ENCODE results near the gene PRKCQ. TPM values are rescaled to one million over a fixed set of nuclear protein-coding genes. Genes with fewer than 3 reads are reported as not detected.
"Not testable (repeated sequence)": the region's sequence is repeated elsewhere in the genome, so short reads cannot be mapped to it uniquely, and the experiment has no call there.

Gene PRKCQ
- total and polyA plus RNA-seq, 3 experiments from 2014 or later: 44.1 to 55.3 (median 46.7) TPM

DNA sequence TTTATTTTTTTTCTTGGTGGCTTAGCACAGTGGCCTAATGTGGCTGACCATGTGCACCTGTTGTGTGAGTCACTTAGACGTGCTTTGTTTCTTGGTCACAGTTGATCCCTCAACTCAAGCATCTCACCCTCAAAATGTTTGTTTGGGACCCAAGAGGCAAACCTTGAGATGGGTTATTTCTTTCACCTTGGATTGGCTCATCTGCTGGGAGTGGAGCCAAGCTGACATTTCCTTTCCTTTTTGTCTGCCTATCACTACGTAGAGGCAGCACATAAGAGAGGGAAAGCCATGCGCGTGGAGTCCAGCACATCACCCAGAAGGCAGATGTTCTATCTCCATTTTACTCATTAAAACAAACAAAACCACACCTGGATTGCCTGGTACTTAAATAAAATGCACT lies 6.4 kb upstream of the PRKCQ start:
- H3K9me3 ChIP-seq (ENCODE audit: low read length): no peaks in the 10 kb centered on the region
- Mint-ChIP-seq H3K9me3 (no peaks in the 10 kb centered on the region), H3K27me3 (no peaks in the 10 kb centered on the region), H3K36me3 (peaks cover 34 to 75% (median 41%) of the 10 kb centered on the region in 3 donors), H3K4me3 (peak overlapping the region; percentile 73 to 98 (median 88)), H3K27ac (peak overlapping the region; percentile 73 to 97 (median 88)), H3K4me1 (peaks cover 86 to 100% (median 99%) of the 10 kb centered on the region in 3 donors)
- ChIA-PET CTCF (interaction anchor here (1.3 kb wide), 1 partner anchor 56 kb away, joined by 5 read pairs; no protein-coding TSS in a partner anchor), POLR2A (no interaction called here)
- peak overlapping the region; percentile 84 for H3K4me3 ChIP-seq (ENCODE audit: low read length)
- no peaks in the 10 kb centered on the region for H3K27me3 ChIP-seq (ENCODE audit: insufficient read depth, low read length, poor library complexity, severe bottlenecking)
- no peak for DNase-seq
- peaks cover 80% of the 10 kb centered on the region for H3K4me1 ChIP-seq (ENCODE audit: insufficient read depth, low read length)
- H3K36me3 ChIP-seq (ENCODE audit: insufficient read depth, low read length): peaks cover 11% of the 10 kb centered on the region
- no peak overlapping the region for H3K27ac ChIP-seq (ENCODE audit: low read depth, low read length)

DNA sequence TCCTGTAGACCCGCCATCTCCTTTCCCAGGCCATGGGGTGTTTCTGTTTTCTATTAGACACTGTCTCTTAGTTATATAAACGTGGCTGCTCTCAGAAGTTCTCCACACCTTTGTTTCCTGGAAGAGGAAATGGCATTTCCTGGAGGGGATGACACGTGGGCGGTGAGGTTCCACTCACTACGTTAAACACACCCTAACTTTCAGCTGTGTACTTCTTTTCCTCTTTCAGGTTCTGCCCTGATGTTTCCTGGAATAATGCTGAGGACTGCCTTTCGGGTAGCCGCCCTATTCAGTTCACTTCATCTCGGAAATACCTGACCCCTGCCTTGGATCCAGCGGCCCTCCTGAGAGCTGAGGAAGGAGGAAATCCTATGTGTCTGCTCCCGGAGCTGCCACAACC lies 3.4 kb upstream of the PRKCQ start:
- ChIA-PET CTCF (interaction anchor here (0.9 to 3.7 kb wide), 5 partner anchors 17 to 138 kb away, joined by 3 to 26 read pairs (median 4); no protein-coding TSS in a partner anchor), POLR2A (interaction anchor here (0.5 to 1.0 kb wide), 2 partner anchors 18 to 77 kb away, joined by 3 to 4 read pairs; no protein-coding TSS in a partner anchor)
- H3K4me1 Mint-ChIP-seq: peaks cover 59 to 74% (median 73%) of the 10 kb centered on the region in 3 donors
- H3K9me3 Mint-ChIP-seq: no peaks in the 10 kb centered on the region
- H3K27me3 Mint-ChIP-seq: no peaks in the 10 kb centered on the region
- DNase-seq: peak in 4 of 5 donors; percentile 22 to 75 (median 60)
- H3K27ac Mint-ChIP-seq: peak overlapping the region; percentile 86 to 99 (median 96)
- no peaks in the 10 kb centered on the region for H3K9me3 ChIP-seq (ENCODE audit: low read length)
- H3K27ac ChIP-seq (ENCODE audit: low read depth, low read length): peak overlapping the region; percentile 38
- peak overlapping the region; percentile 84 for H3K4me3 ChIP-seq (ENCODE audit: low read length)
- H3K27me3 ChIP-seq (ENCODE audit: insufficient read depth, low read length, poor library complexity, severe bottlenecking): no peaks in the 10 kb centered on the region
- peak overlapping the region; percentile 88 to 98 (median 94) for H3K4me3 Mint-ChIP-seq
- no peaks in the 10 kb centered on the region for H3K36me3 ChIP-seq (ENCODE audit: insufficient read depth, low read length)
- H3K36me3 Mint-ChIP-seq: peaks cover 18 to 75% (median 26%) of the 10 kb centered on the region in 3 donors
- H3K4me1 ChIP-seq (ENCODE audit: insufficient read depth, low read length): peaks cover 49% of the 10 kb centered on the region

DNA sequence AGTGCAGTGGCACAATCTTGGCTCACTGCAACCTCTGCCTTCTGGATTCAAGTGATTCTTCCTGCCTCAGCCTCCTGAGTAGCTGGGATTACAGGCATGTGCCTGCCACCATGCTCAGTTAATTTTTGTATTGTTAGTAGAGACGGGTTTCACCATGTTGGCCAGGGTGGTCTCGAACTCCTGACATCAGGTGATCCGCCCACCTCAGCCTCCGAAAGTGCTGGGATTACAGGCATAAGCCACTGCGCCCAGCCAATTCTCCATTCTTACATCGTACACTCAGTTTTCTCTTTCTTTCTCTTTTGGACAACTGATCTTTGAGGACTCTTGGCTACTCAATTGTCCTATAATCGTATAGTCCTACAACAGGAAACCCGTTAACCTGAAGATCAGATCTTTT lies 2.8 kb upstream of the PRKCQ start:
- not testable (repeated sequence) for H3K9me3 ChIP-seq (ENCODE audit: low read length); H3K36me3 ChIP-seq (ENCODE audit: insufficient read depth, low read length); DNase-seq; H3K9me3 Mint-ChIP-seq; H3K27me3 Mint-ChIP-seq; H3K27me3 ChIP-seq (ENCODE audit: insufficient read depth, low read length, poor library complexity, severe bottlenecking)
- Mint-ChIP-seq H3K4me3 (peak overlapping the region; percentile 88 to 98 (median 94)), H3K4me1 (peaks cover 58 to 73% (median 72%) of the 10 kb centered on the region in 3 donors), H3K27ac (peak overlapping the region; percentile 91 to 99 (median 96)), H3K36me3 (peaks cover 18 to 75% (median 26%) of the 10 kb centered on the region in 3 donors)
- Histone ChIP-seq H3K4me3 (ENCODE audit: low read length) (peak overlapping the region; percentile 84), H3K4me1 (ENCODE audit: insufficient read depth, low read length) (peaks cover 47% of the 10 kb centered on the region), H3K27ac (ENCODE audit: low read depth, low read length) (peak overlapping the region; percentile 26)
- ChIA-PET POLR2A (interaction anchor here (0.6 to 1.3 kb wide), 3 partner anchors 10 to 942 kb away, joined by 3 to 6 read pairs (median 3); no protein-coding TSS in a partner anchor), CTCF (interaction anchor here (0.9 to 3.7 kb wide), 8 partner anchors 10 to 137 kb away, joined by 3 to 39 read pairs (median 12); no protein-coding TSS in a partner anchor)

DNA sequence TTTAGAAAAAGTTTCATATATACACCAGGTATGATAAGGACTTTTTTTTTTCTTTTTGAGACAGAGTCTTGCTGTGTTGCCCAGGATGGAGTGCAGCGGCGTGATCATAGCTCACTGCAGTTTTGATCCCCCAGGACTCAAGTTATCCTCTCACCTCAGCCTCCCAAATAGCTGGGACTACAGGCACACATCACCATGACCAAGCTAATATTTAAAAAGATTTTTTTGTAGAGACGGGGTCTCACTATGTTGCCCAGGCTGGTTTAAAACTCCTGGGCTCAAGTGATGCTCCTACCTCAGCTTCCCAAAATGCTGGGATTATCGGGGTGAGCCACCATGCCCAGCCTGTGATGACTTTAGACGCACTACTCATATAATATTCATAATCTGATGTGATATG lies 2.2 kb upstream of the PRKCQ start:
- H3K27me3 Mint-ChIP-seq: no peaks in the 10 kb centered on the region
- H3K27ac ChIP-seq (ENCODE audit: low read depth, low read length): peak overlapping the region; percentile 83

DNA sequence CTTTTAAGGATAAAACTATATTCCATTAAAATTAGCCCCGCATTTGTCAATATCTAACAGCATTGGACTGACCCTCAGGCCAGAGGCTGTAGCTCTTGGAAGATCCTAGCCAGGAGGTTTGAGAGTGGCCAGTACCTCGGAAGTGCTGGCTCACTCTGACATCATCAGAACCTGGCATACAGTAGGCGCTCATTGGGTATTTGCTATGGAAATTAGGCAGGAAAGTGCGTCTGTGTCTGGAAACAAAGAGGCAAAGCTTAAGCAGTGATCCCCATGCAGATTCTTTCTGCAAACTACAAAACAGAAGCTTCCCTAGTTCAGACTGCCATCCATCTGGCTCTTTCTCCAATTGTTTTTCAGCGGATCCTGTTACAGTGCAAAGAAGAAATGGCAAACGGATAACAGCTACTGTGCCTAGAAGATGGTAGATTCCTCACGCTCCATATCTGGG lies 1.7 kb upstream of the PRKCQ start:
- Mint-ChIP-seq H3K27ac (peak overlapping the region; percentile 91 to 99 (median 96)), H3K4me1 (peaks cover 62 to 72% (median 71%) of the 10 kb centered on the region in 3 donors), H3K36me3 (peaks cover 18 to 71% (median 26%) of the 10 kb centered on the region in 3 donors), H3K9me3 (no peaks in the 10 kb centered on the region), H3K4me3 (peak overlapping the region; percentile 88 to 98 (median 94)), H3K27me3 (no peaks in the 10 kb centered on the region)
- Histone ChIP-seq H3K36me3 (ENCODE audit: insufficient read depth, low read length) (no peaks in the 10 kb centered on the region), H3K27me3 (ENCODE audit: insufficient read depth, low read length, poor library complexity, severe bottlenecking) (no peaks in the 10 kb centered on the region), H3K4me3 (ENCODE audit: low read length) (peak overlapping the region; percentile 81), H3K4me1 (ENCODE audit: insufficient read depth, low read length) (peaks cover 50% of the 10 kb centered on the region), H3K9me3 (ENCODE audit: low read length) (no peaks in the 10 kb centered on the region), H3K27ac (ENCODE audit: low read depth, low read length) (peak overlapping the region; percentile 83)
- ChIA-PET CTCF (interaction anchor here (0.7 to 3.7 kb wide), 19 partner anchors 10 to 498 kb away, joined by 3 to 39 read pairs (median 3); no protein-coding TSS in a partner anchor), POLR2A (interaction anchor here (0.7 to 1.3 kb wide), 4 partner anchors 9 to 172 kb away, joined by 3 to 6 read pairs (median 4); no protein-coding TSS in a partner anchor)
- DNase-seq: no peak

More for the DNA sequence above, 2.2 kb upstream of the PRKCQ start:
- Histone ChIP-seq H3K4me1 (ENCODE audit: insufficient read depth, low read length) (peaks cover 49% of the 10 kb centered on the region), H3K4me3 (ENCODE audit: low read length) (peak overlapping the region; percentile 81), H3K9me3 (ENCODE audit: low read length) (no peaks in the 10 kb centered on the region), H3K27me3 (ENCODE audit: insufficient read depth, low read length, poor library complexity, severe bottlenecking) (no peaks in the 10 kb centered on the region), H3K36me3 (ENCODE audit: insufficient read depth, low read length) (no peaks in the 10 kb centered on the region)
- ChIA-PET CTCF (interaction anchor here (0.8 to 3.7 kb wide), 13 partner anchors 10 to 498 kb away, joined by 3 to 39 read pairs (median 6); no protein-coding TSS in a partner anchor), POLR2A (interaction anchor here (0.6 to 1.3 kb wide), 6 partner anchors 9 to 943 kb away, joined by 3 to 6 read pairs (median 3); no protein-coding TSS in a partner anchor)
- Mint-ChIP-seq H3K36me3 (peaks cover 18 to 74% (median 26%) of the 10 kb centered on the region in 3 donors), H3K4me1 (peaks cover 63 to 73% (median 73%) of the 10 kb centered on the region in 3 donors), H3K4me3 (peak overlapping the region; percentile 88 to 98 (median 94)), H3K9me3 (no peaks in the 10 kb centered on the region), H3K27ac (peak overlapping the region; percentile 91 to 99 (median 96))
- no peak for DNase-seq

DNA sequence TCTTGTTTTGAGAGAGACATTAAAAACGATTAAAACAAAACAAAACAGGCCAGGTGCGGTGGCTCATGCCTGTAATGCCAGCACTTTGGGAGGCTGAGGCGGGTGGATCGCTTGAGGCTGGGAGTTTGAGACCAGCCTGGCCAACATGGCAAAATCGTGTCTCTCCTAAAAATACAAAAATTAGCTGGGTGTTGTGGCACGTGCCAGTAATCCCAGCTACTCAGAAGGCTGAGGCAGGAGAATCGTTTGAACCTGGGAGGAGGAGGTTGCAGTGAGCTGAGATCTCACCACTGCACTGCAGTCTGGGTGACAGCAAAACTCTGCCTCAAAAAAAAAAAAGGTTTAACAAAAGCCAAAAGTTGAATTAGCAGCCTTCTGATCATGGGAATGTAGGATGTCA lies 1.1 kb upstream of the PRKCQ start:
- peaks cover 14 to 67% (median 26%) of the 10 kb centered on the region in 3 donors for H3K36me3 Mint-ChIP-seq
- H3K36me3 ChIP-seq (ENCODE audit: insufficient read depth, low read length); H3K9me3 ChIP-seq (ENCODE audit: low read length); H3K27me3 Mint-ChIP-seq; H3K9me3 Mint-ChIP-seq; DNase-seq; H3K27me3 ChIP-seq (ENCODE audit: insufficient read depth, low read length, poor library complexity, severe bottlenecking): not testable (repeated sequence)
- ChIA-PET POLR2A (interaction anchor here (0.7 to 1.4 kb wide), 5 partner anchors 10 to 835 kb away, joined by 3 to 6 read pairs (median 4); no protein-coding TSS in a partner anchor), CTCF (interaction anchor here (0.7 to 3.7 kb wide), 29 partner anchors 8 to 136 kb away, joined by 3 to 39 read pairs (median 4); no protein-coding TSS in a partner anchor)
- H3K27ac Mint-ChIP-seq: peak overlapping the region; percentile 91 to 99 (median 96)
- Histone ChIP-seq H3K4me1 (ENCODE audit: insufficient read depth, low read length) (peaks cover 51% of the 10 kb centered on the region), H3K27ac (ENCODE audit: low read depth, low read length) (peak overlapping the region; percentile 83), H3K4me3 (ENCODE audit: low read length) (peak overlapping the region; percentile 81)
- H3K4me3 Mint-ChIP-seq: peak overlapping the region; percentile 88 to 98 (median 94)
- peaks cover 62 to 70% (median 70%) of the 10 kb centered on the region in 3 donors for H3K4me1 Mint-ChIP-seq

DNA sequence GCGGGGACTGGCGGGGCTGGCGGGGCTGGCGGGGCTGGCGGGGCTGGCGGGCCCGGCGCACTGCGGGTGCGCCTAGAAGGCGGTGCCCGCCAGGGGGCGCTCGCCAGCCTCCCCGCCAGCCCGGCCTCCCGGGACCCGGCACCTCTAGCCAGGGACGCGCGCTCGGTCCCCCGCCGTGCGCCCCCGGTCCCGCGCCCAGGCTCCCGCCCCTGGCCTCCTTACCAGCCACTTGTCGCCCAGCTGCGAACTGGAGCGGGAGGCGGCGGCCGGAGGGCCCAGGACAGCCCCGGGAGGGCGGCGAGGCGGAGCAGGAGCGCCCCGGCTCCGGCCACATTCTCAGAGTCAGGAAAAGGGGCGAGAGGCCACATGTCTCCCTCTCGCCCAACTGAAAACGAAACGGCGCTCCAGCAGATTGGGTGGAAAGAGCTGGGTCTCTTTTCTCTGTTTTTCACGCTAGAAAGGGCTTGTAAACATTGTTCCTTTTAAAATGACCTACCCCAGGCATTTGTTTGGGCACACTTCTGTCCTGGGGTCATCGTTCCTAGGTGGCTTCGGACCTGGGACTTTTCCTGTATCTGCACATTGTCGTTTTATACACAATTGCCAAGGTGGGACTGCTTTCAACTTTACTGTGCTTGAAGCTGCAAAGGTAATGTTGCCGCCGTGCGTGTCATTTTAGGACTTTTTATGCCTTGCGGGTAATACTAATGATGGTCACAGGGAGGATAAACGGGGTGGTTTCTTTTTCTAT lies 378 bp upstream of the PRKCQ start:
- Mint-ChIP-seq H3K4me3 (peak overlapping the region; percentile 88 to 98 (median 94)), H3K27me3 (no peaks in the 10 kb centered on the region), H3K9me3 (no peaks in the 10 kb centered on the region), H3K36me3 (peaks cover 10 to 61% (median 20%) of the 10 kb centered on the region in 3 donors), H3K4me1 (peaks cover 62 to 70% (median 70%) of the 10 kb centered on the region in 3 donors), H3K27ac (peak overlapping the region; percentile 91 to 99 (median 96))
- Histone ChIP-seq H3K27me3 (ENCODE audit: insufficient read depth, low read length, poor library complexity, severe bottlenecking) (no peaks in the 10 kb centered on the region), H3K4me3 (ENCODE audit: low read length) (peak overlapping the region; percentile 81), H3K4me1 (ENCODE audit: insufficient read depth, low read length) (peaks cover 54% of the 10 kb centered on the region), H3K27ac (ENCODE audit: low read depth, low read length) (peak overlapping the region; percentile 83), H3K36me3 (ENCODE audit: insufficient read depth, low read length) (no peaks in the 10 kb centered on the region), H3K9me3 (ENCODE audit: low read length) (no peaks in the 10 kb centered on the region)
- ChIA-PET POLR2A (interaction anchor here (0.6 to 1.6 kb wide), 6 partner anchors 12 to 836 kb away, joined by 3 to 6 read pairs (median 4); no protein-coding TSS in a partner anchor), CTCF (interaction anchor here (0.6 to 3.7 kb wide), 37 partner anchors 8 to 140 kb away, joined by 3 to 39 read pairs (median 4); no protein-coding TSS in a partner anchor)
- peak; percentile 80 to 89 (median 83) for DNase-seq
